ENCODE data around the gene ITPR3. TPM values are rescaled to one million over a fixed set of nuclear protein-coding genes. Genes with fewer than 3 reads are reported as not detected.

ITPR3 gene
- total RNA-seq, 1 experiment from 2014 or later: 103 TPM

DNA sequence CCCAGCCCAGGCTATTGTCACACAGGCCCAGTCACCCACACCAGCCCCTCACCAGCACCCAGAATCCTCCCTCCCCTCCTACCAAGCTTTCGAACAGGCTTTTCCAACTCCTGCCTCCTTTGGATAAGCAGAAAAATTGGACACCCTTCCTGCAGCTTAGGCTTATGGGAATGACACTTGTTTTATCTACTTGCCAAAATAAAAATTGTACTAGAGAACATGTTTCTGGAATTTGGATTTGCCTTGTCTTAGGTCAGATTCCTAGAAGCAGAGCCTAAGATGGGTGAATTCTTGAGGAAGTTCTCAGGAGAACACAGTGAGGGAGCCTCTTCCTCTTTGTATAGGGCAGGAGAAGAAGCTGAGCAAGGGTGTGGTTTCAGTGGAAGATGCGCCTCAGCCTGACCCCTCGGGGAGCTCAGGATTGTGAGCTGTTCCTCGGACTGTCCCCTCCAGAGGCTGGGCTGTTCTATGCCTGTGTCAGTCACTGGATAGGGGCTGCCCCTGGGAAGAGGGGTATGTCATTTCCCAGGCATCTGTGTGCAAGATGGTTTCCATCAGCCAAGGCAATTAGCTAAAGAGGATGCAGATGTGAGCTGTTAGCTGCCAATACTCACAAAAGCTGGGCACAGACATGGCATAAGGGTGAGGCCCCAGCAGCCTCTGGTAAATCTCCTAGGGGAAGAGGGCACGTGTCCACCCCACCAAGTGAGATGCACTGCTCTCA, 33.9 kb downstream of the ITPR3 start:
- TF ChIP-seq TCF7L2 (IDR thresholded peaks at IDR 0.05; ENCODE audit: borderline replicate concordance, extremely low read depth, insufficient read depth, insufficient read length): no peak
- no peak for TF ChIP-seq CBX3 (IDR thresholded peaks at IDR 0.05; ENCODE audit: low read depth)
- TF ChIP-seq ZNF274 (IDR thresholded peaks at IDR 0.05; ENCODE audit: low read depth, low read length): no peak
- TF ChIP-seq SIN3A (IDR thresholded peaks at IDR 0.05; ENCODE audit: low read depth): no peak
- TF ChIP-seq ZBTB33 (IDR thresholded peaks at IDR 0.05; ENCODE audit: extremely low read depth, insufficient replicate concordance, low read length): no peak
- TF ChIP-seq EGR1 (IDR thresholded peaks at IDR 0.05; ENCODE audit: low read depth): no peak
- no peak for TF ChIP-seq ZFX (IDR thresholded peaks at IDR 0.05)
- no peak for TF ChIP-seq SRF (IDR thresholded peaks at IDR 0.05; ENCODE audit: low read depth)
- no peak for TF ChIP-seq FOSL1 (IDR thresholded peaks at IDR 0.05; ENCODE audit: low read depth)
- no peak for TF ChIP-seq EZH2 (IDR thresholded peaks at IDR 0.05)
- no peak for TF ChIP-seq MAX (IDR thresholded peaks at IDR 0.05)
- no peak for TF ChIP-seq EZH2phosphoT487 (IDR thresholded peaks at IDR 0.05; ENCODE audit: borderline replicate concordance)
- TF ChIP-seq POLR2AphosphoS5 (IDR thresholded peaks at IDR 0.05; ENCODE audit: low read depth, low read length): no peak
- no peak for TF ChIP-seq RAD21 (IDR thresholded peaks at IDR 0.05; ENCODE audit: low read depth)
- no peak for TF ChIP-seq ELF1 (IDR thresholded peaks at IDR 0.05; ENCODE audit: borderline replicate concordance, low read depth)
- TF ChIP-seq, protein P1, sequence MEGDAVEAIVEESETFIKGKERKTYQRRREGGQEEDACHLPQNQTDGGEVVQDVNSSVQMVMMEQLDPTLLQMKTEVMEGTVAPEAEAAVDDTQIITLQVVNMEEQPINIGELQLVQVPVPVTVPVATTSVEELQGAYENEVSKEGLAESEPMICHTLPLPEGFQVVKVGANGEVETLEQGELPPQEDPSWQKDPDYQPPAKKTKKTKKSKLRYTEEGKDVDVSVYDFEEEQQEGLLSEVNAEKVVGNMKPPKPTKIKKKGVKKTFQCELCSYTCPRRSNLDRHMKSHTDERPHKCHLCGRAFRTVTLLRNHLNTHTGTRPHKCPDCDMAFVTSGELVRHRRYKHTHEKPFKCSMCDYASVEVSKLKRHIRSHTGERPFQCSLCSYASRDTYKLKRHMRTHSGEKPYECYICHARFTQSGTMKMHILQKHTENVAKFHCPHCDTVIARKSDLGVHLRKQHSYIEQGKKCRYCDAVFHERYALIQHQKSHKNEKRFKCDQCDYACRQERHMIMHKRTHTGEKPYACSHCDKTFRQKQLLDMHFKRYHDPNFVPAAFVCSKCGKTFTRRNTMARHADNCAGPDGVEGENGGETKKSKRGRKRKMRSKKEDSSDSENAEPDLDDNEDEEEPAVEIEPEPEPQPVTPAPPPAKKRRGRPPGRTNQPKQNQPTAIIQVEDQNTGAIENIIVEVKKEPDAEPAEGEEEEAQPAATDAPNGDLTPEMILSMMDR (IDR thresholded peaks at IDR 0.05 in 2 of 3, conservative IDR thresholded peaks at IDR 0.05 in 1 of 3; ENCODE audit: borderline replicate concordance in 1 of 3, insufficient read depth in 1 of 3, low read depth in 2 of 3, low read length in 2 of 3): no peak
- no peak for TF ChIP-seq JUND (IDR thresholded peaks at IDR 0.05)
- no peak for TF ChIP-seq REST (IDR thresholded peaks at IDR 0.05; ENCODE audit: low read depth)
- no peak for TF ChIP-seq SP1 (IDR thresholded peaks at IDR 0.05; ENCODE audit: low read depth)
- peaks cover 20 to 46% of the 10 kb centered on the region in 2 experiments for H3K36me3 ChIP-seq (ENCODE audit: control insufficient read depth in 1 of 2, insufficient read depth in 2 of 2, low read length in 2 of 2)
- ATAC-seq (no peak), DNase-seq (ENCODE audit: low read depth, low spot score) (no peak)
- H3K27ac ChIP-seq (ENCODE audit: low read depth, low read length): no peak overlapping the region
- no peaks in the 10 kb centered on the region for H3K27me3 ChIP-seq (ENCODE audit: insufficient read depth, low read length)
- H3K9ac ChIP-seq (ENCODE audit: low read length): no peak overlapping the region
- H4K20me1 ChIP-seq (ENCODE audit: insufficient read depth): no peaks in the 10 kb centered on the region
- no peaks in the 10 kb centered on the region for H3K4me1 ChIP-seq (ENCODE audit: control insufficient read depth in 1 of 2, insufficient read depth in 2 of 2, low read length in 2 of 2)
- ChIA-PET RAD21 (ENCODE audit: low non-redundant PET in 1 of 2, low total read pairs in 2 of 2, uncharacterized antibody in 2 of 2, unreplicated experiment in 2 of 2) (no interaction called here), CTCF (no interaction called here), POLR2A (no interaction called here)
- H3K9me2 ChIP-seq (ENCODE audit: insufficient read depth): no peaks in the 10 kb centered on the region
- no peaks in the 10 kb centered on the region for H3K9me3 ChIP-seq (ENCODE audit: control insufficient read depth in 1 of 2, insufficient read depth in 1 of 2, low read depth in 1 of 2, low read length in 2 of 2)
- H3K4me3 ChIP-seq (replicated peaks in 1 of 2; ENCODE audit: low read depth in 1 of 2, low read length in 2 of 2): no peak overlapping the region
- no TSS peak for BruUV-seq (replicated peaks)
- intact Hi-C loops (cut with micrococcal nuclease): no loop called here
- H2AFZ ChIP-seq (ENCODE audit: low read depth, low read length, poor library complexity, severe bottlenecking): no peak overlapping the region
- H3K79me2 ChIP-seq (ENCODE audit: insufficient read depth, low read length): peaks cover 44% of the 10 kb centered on the region
- H3K4me2 ChIP-seq (ENCODE audit: low read length): no peak overlapping the region
